K562 (cell line): ENCODE results near the gene NACC1. TPM values are rescaled to one million over a fixed set of nuclear protein-coding genes. Genes with fewer than 3 reads are reported as not detected.

Experiments used
- GABPA ChIP-seq: fragments of 200-800 bp; sonication (Bioruptor generic); conservative IDR thresholded peaks from 2 replicates; pipeline ENCODE4 v1.6.1; 2016; ENCODE audit warnings: low read depth, missing genetic modification characterization, missing compliant biosample characterization
- MEF2A ChIP-seq: IDR thresholded peaks from 2 replicates; pipeline ENCODE4 v1.6.1; 2011; ENCODE audit warnings: low read depth, mild to moderate bottlenecking, low read length, moderate library complexity; ENCODE audit not compliant: control insufficient read depth
- NBN ChIP-seq: fragments of 450-650 bp; IDR thresholded peaks from 2 replicates; pipeline ENCODE4 v1.6.1; 2016; ENCODE audit warnings: low read depth, mild to moderate bottlenecking
- NR4A1 ChIP-seq, 2 experiments: fragments of 250-450 bp in 1 of 2; fragments of 450-650 bp in 1 of 2; sonication (Bioruptor Pico) in 1 of 2; IDR thresholded peaks; 2 replicates each; pipeline versions ENCODE4 v1.4.0 to v1.6.1; 2016 to 2020; ENCODE audit warnings: mild to moderate bottlenecking in 2 of 2, missing compliant biosample characterization in 1 of 2, missing genetic modification characterization in 1 of 2, moderate library complexity in 1 of 2
- SP2 ChIP-seq: IDR thresholded peaks from 2 replicates; pipeline ENCODE4 v1.6.1; 2011; ENCODE audit warnings: mild to moderate bottlenecking, low read depth, low read length, moderate library complexity; ENCODE audit not compliant: poor library complexity, severe bottlenecking; ENCODE audit errors: extremely low read depth
- TCF7L2 ChIP-seq: fragments of 150-350 bp; IDR thresholded peaks from 2 replicates; pipeline ENCODE4 v1.6.1; 2016; ENCODE audit warnings: low read depth, mild to moderate bottlenecking, low read length, moderate library complexity
- TRIM24 ChIP-seq, 2 experiments: fragments of 450-650 bp; IDR thresholded peaks; 2 replicates each; pipeline ENCODE4 v1.6.1; 2016
- ZFP30 ChIP-seq: fragments of 250-450 bp; sonication (Bioruptor Pico); IDR thresholded peaks from 2 replicates; pipeline ENCODE4 v1.8.0; 2022; ENCODE audit warnings: moderate library complexity, mild to moderate bottlenecking, inconsistent platforms, borderline replicate concordance
- ZSCAN29 ChIP-seq: fragments of 450-650 bp; IDR thresholded peaks from 2 replicates; pipeline ENCODE4 v1.6.1; 2017
- polyA plus RNA-seq, 8 experiments: library from polyadenylated mRNA; depleted of rRNA in 4 of 8; stranded (reverse) in 5 of 8; unstranded in 3 of 8; fragments of >200 nt; fragmentation: Nextera tagmentation in 2 of 8; fragmentation: Illumina TruSeq in 1 of 8; extraction: Ambion mirVana in 2 of 8; extraction: Trizol in 1 of 8; gene quantifications; 2 replicates each; pipeline versions ENCODE4 v1.2.1 to v1.2.3, GENCODE V29; 2011 to 2014; ENCODE audit warnings: inconsistent platforms in 1 of 8, missing spikeins in 1 of 8
- total RNA-seq, 7 experiments: library from RNA; depleted of rRNA in 6 of 7; stranded (reverse); fragments of >200 nt in 6 of 7; fragmentation: Illumina TruSeq in 2 of 7; extraction: Trizol in 2 of 7; gene quantifications; 2 replicates each; pipeline versions ENCODE4 v1.2.1 to v1.2.3, GENCODE V29; 2011 to 2021; ENCODE audit warnings: low replicate concordance in 1 of 7
- TF ChIP-seq, protein P1 (sequence below), 2 experiments: fragments of 450-650 bp; IDR thresholded peaks; 2 replicates each; pipeline ENCODE4 v1.6.1; 2018; ENCODE audit warnings: mild to moderate bottlenecking in 2 of 2, low read depth in 1 of 2; ENCODE audit not compliant: partially characterized antibody in 2 of 2
- TF ChIP-seq, protein P2 (sequence below): fragments of 250-450 bp; sonication (Bioruptor Pico); IDR thresholded peaks from 2 replicates; pipeline ENCODE4 v1.5.0; 2021; ENCODE audit warnings: mild to moderate bottlenecking, moderate library complexity
- TF ChIP-seq, protein P3 (sequence below): sonication (generic); formaldehyde crosslinking; IDR thresholded peaks from 2 replicates; pipeline ENCODE4 v1.8.0; 2022; ENCODE audit warnings: missing genetic modification reagents, mild to moderate bottlenecking, moderate library complexity, borderline replicate concordance
- TF ChIP-seq, protein P4 (sequence below): fragments of 450-650 bp; IDR thresholded peaks from 2 replicates; pipeline ENCODE4 v1.6.1; 2016; ENCODE audit warnings: low read depth, mild to moderate bottlenecking, moderate library complexity

Gene NACC1
- total and polyA plus RNA-seq, 9 of the 15 experiments (the other 6 are each of a cell fraction or from before 2014, with no cell fraction given): 0.04 to 96.6 (median 25.8) TPM

DNA sequence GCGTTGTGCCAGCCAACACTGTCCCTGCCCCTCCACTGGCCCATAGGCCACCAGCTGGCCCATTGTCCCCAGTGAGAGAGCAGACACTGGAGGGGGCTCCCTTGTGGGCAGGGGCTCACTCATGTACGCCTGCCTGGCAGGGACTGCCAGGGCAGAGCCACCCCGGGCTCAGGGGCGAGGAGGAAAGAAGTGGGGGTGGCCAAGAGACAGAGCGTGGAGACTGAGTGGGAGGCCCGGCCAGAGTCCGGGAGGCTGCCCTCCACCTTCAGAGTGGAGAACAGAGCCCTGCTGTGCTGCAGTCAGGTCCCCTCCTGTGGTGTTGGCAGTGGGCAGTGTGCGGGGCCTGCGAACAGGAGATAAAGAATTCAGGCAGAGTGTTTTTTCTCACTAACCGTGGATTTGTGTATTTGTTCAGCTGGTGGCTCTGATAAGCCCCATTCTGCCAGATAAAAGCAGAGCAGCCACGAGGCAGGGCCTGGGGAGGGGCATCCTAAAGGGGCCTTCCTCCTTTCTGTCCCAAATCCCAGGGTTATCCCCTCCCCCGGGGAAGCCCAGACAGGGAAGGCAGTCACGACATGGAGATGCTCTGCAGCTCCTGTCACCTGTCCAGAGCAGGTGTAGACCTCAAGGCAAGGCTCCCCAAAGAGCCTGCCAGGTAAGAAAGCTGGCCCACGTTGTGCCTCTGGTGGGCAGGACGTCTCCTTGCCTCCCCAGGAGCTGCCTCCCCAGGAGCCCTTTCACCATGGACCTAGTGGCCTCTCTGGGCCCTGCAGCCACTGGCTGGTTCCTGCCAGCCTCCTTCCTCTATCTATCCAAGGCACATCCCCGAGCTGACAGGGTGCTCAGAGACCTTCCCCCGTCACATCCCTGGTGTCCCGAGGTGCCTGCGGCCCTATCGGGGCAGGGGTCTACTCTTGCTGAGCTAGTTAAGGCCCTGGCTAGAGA is 48.4 kb upstream of the NACC1 start (continued):
- TF ChIP-seq, protein P1, sequence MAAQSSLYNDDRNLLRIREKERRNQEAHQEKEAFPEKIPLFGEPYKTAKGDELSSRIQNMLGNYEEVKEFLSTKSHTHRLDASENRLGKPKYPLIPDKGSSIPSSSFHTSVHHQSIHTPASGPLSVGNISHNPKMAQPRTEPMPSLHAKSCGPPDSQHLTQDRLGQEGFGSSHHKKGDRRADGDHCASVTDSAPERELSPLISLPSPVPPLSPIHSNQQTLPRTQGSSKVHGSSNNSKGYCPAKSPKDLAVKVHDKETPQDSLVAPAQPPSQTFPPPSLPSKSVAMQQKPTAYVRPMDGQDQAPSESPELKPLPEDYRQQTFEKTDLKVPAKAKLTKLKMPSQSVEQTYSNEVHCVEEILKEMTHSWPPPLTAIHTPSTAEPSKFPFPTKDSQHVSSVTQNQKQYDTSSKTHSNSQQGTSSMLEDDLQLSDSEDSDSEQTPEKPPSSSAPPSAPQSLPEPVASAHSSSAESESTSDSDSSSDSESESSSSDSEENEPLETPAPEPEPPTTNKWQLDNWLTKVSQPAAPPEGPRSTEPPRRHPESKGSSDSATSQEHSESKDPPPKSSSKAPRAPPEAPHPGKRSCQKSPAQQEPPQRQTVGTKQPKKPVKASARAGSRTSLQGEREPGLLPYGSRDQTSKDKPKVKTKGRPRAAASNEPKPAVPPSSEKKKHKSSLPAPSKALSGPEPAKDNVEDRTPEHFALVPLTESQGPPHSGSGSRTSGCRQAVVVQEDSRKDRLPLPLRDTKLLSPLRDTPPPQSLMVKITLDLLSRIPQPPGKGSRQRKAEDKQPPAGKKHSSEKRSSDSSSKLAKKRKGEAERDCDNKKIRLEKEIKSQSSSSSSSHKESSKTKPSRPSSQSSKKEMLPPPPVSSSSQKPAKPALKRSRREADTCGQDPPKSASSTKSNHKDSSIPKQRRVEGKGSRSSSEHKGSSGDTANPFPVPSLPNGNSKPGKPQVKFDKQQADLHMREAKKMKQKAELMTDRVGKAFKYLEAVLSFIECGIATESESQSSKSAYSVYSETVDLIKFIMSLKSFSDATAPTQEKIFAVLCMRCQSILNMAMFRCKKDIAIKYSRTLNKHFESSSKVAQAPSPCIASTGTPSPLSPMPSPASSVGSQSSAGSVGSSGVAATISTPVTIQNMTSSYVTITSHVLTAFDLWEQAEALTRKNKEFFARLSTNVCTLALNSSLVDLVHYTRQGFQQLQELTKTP (IDR thresholded peaks at IDR 0.05; ENCODE audit: low read depth in 1 of 2, partially characterized antibody in 2 of 2): peak in 1 of 2 experiments; percentile 53
- TF ChIP-seq NR4A1 (CRISPR knock-in tag; IDR thresholded peaks at IDR 0.05) (peak; percentile 65), NR4A1 (tag; IDR thresholded peaks at IDR 0.05) (peak; percentile 85), ZSCAN29 (no peak), MEF2A (no peak), GABPA (tag) (no peak), TRIM24 (IDR thresholded peaks at IDR 0.05) (peak; percentile 86 to 93), TCF7L2 (no peak), SP2 (no peak), ZFP30 (no peak), NBN (peak; percentile 88)
- TF ChIP-seq, protein P2, sequence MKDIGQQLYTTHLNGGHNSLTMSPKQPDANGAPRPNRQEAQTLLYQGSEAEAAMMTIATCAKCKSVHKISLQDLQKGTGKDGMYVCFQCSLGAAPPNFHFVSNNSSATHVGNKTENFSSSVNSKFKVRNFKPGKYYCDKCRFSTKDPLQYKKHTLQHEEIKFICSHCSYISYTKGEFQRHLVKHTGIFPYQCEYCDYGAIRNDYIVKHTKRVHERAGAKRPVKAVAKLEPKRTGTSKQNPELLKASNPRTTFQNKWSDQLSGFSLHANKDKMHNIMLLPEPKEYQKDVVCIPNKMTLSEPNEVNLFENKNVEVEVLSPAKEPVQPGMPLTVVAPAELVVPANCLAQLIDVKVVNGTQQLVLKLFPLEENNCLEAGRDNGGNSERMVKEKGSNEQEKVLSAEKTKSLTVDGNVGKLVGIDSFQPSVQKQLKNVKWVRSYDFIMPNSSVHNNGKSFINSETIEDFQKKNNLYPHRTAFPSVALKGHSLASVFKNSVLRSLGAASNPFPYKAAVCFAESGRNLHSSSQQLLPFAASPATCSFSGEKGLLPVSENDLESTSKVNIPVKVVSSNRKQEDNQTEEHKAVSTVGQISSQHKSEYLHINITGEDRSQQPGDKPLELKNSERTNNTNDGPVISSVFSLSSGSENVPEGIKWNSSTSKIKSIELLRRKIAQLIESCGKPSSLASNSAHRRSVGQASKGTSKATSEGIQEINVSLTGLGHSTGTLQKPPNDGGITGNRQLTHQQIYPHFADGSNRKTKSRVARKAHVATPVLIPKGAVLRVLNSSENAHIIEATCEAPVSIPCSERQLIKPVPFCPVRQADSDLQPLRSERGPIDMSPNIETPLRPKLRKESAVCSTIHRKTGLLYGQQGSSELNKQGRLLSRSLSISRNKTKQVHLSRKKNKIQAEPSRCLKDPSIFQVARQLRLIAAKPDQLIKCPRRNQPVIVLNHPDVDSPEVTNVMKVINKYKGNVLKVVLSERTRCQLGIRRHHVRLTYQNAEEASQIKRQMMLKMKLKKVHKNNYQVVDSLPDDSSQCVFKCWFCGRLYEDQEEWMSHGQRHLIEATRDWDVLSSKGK (CRISPR knock-in tag): no peak
- TF ChIP-seq, protein P3, sequence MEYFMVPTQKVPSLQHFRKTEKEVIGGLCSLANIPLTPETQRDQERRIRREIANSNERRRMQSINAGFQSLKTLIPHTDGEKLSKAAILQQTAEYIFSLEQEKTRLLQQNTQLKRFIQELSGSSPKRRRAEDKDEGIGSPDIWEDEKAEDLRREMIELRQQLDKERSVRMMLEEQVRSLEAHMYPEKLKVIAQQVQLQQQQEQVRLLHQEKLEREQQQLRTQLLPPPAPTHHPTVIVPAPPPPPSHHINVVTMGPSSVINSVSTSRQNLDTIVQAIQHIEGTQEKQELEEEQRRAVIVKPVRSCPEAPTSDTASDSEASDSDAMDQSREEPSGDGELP (CRISPR knock-in tag): peak; percentile 97
- TF ChIP-seq, protein P4, sequence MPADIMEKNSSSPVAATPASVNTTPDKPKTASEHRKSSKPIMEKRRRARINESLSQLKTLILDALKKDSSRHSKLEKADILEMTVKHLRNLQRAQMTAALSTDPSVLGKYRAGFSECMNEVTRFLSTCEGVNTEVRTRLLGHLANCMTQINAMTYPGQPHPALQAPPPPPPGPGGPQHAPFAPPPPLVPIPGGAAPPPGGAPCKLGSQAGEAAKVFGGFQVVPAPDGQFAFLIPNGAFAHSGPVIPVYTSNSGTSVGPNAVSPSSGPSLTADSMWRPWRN: peak; percentile 100
